IMR-90 (cell line): ENCODE results near the gene FAM53C. TPM values are rescaled to one million over a fixed set of nuclear protein-coding genes. Genes with fewer than 3 reads are reported as not detected.
A peak's percentile ranks its signal among the peaks of the same experiment; 100 is the strongest.

Experiments
- ATAC-seq: fragments of 200-7000 bp; cut with Tn5 transposase; 2 replicates; pipeline ENCODE4 v1.9.1; 2020; ENCODE audit warnings: low read depth, mild to moderate bottlenecking, moderate library complexity
- BruUV-seq: library from RNA; stranded (reverse); fragments of 400-500 nt; replicated peaks from 2 replicates; lab custom pipeline; 2021; lab: Mats Ljungman, UMichigan
- CTCF ChIA-PET: fragments of 300-600 bp; formaldehyde crosslinking; extraction: SDS; loops from one replicate; lab custom pipeline; 2021; ENCODE audit warnings: antibody characterized with exemption; lab: Yijun Ruan, JAX
- POLR2A ChIA-PET: fragments of 300-600 bp; sonication (Branson Sonifier 250); formaldehyde crosslinking; loops from one replicate; lab custom pipeline; 2022; ENCODE audit warnings: antibody characterized with exemption; ENCODE audit not compliant: unreplicated experiment; lab: Charles Lee
- DNase-seq: peaks from one replicate; pipeline ENCODE4 v3.0.0; 2013
- H2AFZ ChIP-seq: replicated peaks from 2 replicates; pipeline ENCODE3; 2013; ENCODE audit warnings: low read length, mild to moderate bottlenecking; ENCODE audit not compliant: poor library complexity
- H2AK5ac ChIP-seq: 2 replicates; pipeline ENCODE4 v1.6.1; 2013; ENCODE audit warnings: low read depth, low read length, inconsistent platforms
- H2AK9ac ChIP-seq: replicated peaks from 2 replicates; pipeline ENCODE3; 2013; ENCODE audit warnings: mild to moderate bottlenecking, low read depth, low read length, moderate library complexity; ENCODE audit not compliant: poor library complexity
- H2BK120ac ChIP-seq: 2 replicates; pipeline ENCODE4 v1.6.1; 2013; ENCODE audit warnings: low read depth, low read length, inconsistent platforms
- H2BK15ac ChIP-seq: 3 replicates; pipeline ENCODE4 v1.6.1; 2013; ENCODE audit warnings: low read depth, low read length, inconsistent platforms
- H2BK20ac ChIP-seq: 2 replicates; pipeline ENCODE4 v1.6.1; 2013; ENCODE audit warnings: low read depth, mild to moderate bottlenecking, inconsistent platforms, low read length, moderate library complexity
- H2BK5ac ChIP-seq: 2 replicates; pipeline ENCODE4 v1.6.1; 2013; ENCODE audit warnings: mild to moderate bottlenecking, low read depth, low read length, inconsistent platforms; ENCODE audit not compliant: poor library complexity, severe bottlenecking
- H3K14ac ChIP-seq: replicated peaks from 2 replicates; pipeline ENCODE4 v1.6.1; 2013; ENCODE audit warnings: low read depth, low read length, inconsistent platforms
- H3K18ac ChIP-seq: 2 replicates; pipeline ENCODE4 v1.6.1; 2013; ENCODE audit warnings: low read depth, low read length, control low read depth
- H3K23ac ChIP-seq: 2 replicates; pipeline ENCODE4 v1.6.1; 2013; ENCODE audit warnings: low read depth, low read length, inconsistent platforms
- H3K27ac ChIP-seq: 2 replicates; pipeline ENCODE4 v1.5.1; 2013; ENCODE audit warnings: mild to moderate bottlenecking, control low read depth, low read length; ENCODE audit not compliant: insufficient read depth
- H3K27me3 ChIP-seq: 2 replicates; pipeline ENCODE4 v1.6.1; 2013; ENCODE audit warnings: low read length; ENCODE audit not compliant: control insufficient read depth, insufficient read depth
- H3K36me3 ChIP-seq: 2 replicates; pipeline ENCODE4 v1.6.1; 2013; ENCODE audit warnings: low read length, mixed read lengths; ENCODE audit not compliant: control insufficient read depth, insufficient read depth
- H3K4ac ChIP-seq: 2 replicates; pipeline ENCODE4 v1.6.1; 2013; ENCODE audit warnings: low read depth, low read length, inconsistent platforms
- H3K4me1 ChIP-seq: 2 replicates; pipeline ENCODE4 v1.6.1; 2013; ENCODE audit warnings: low read length, mixed read lengths; ENCODE audit not compliant: control insufficient read depth, insufficient read depth
- H3K4me2 ChIP-seq: 2 replicates; pipeline ENCODE4 v1.6.1; 2013; ENCODE audit warnings: low read depth, mild to moderate bottlenecking, control low read depth, low read length, moderate library complexity
- H3K4me3 ChIP-seq: 2 replicates; pipeline ENCODE4 v1.5.1; 2013; ENCODE audit warnings: low read depth, mild to moderate bottlenecking, control low read depth, low read length, moderate library complexity; ENCODE audit not compliant: insufficient read depth
- H3K56ac ChIP-seq: 2 replicates; pipeline ENCODE4 v1.6.1; 2013; ENCODE audit warnings: low read length, inconsistent platforms; ENCODE audit not compliant: insufficient read depth; ENCODE audit errors: extremely low read depth
- H3K79me1 ChIP-seq, 2 experiments: 2 replicates each; pipeline ENCODE4 v1.6.1; 2013; ENCODE audit warnings: low read length in 2 of 2, inconsistent platforms in 1 of 2, low read depth in 1 of 2
- H3K9ac ChIP-seq: 2 replicates; pipeline ENCODE4 v1.6.1; 2013; ENCODE audit warnings: low read depth, low read length, control low read depth
- H3K9me1 ChIP-seq: 2 replicates; pipeline ENCODE4 v1.6.1; 2013; ENCODE audit warnings: low read length, inconsistent platforms; ENCODE audit not compliant: insufficient read depth
- H3K9me3 ChIP-seq: 2 replicates; pipeline ENCODE4 v1.6.1; 2013; ENCODE audit warnings: low read length; ENCODE audit not compliant: control insufficient read depth, insufficient read depth
- H4K20me1 ChIP-seq: 2 replicates; pipeline ENCODE4 v1.6.1; 2013; ENCODE audit warnings: low read length, inconsistent platforms; ENCODE audit not compliant: insufficient read depth
- H4K5ac ChIP-seq: 2 replicates; pipeline ENCODE4 v1.6.1; 2013; ENCODE audit warnings: mild to moderate bottlenecking, low read depth, low read length, control low read depth
- H4K8ac ChIP-seq, 2 experiments: 2 replicates each; pipeline ENCODE4 v1.6.1; 2013; ENCODE audit warnings: low read depth in 2 of 2, low read length in 2 of 2, control low read depth in 1 of 2, inconsistent platforms in 1 of 2
- H4K91ac ChIP-seq: 2 replicates; pipeline ENCODE4 v1.6.1; 2013; ENCODE audit warnings: low read depth, low read length, inconsistent platforms; ENCODE audit not compliant: insufficient read depth
- BHLHE40 ChIP-seq: fragments of 150-350 bp; IDR thresholded peaks from 2 replicates; pipeline ENCODE4 v1.6.1; 2016; ENCODE audit warnings: mild to moderate bottlenecking, low read depth, low read length
- CEBPB ChIP-seq: IDR thresholded peaks from 2 replicates; pipeline ENCODE4 v1.6.1; 2012; ENCODE audit warnings: low read depth, low read length, improper control_type of control experiment
- MAFK ChIP-seq: IDR thresholded peaks from 2 replicates; pipeline ENCODE4 v1.6.1; 2012; ENCODE audit warnings: low read depth, low read length, improper control_type of control experiment
- WGBS, 2 experiments: methylation state at CpG; one replicate each; pipeline versions ENCODE4 v1.1.5 to v1.1.7; 2013; ENCODE audit warnings: missing lambda C conversion rate in 2 of 2; ENCODE audit not compliant: insufficient read length in 1 of 2; ENCODE audit errors: extremely low coverage in 2 of 2; 5-methylcytosine and 5-hydroxymethylcytosine counted together
- dilution Hi-C: fragments of 300-500 bp; cut with HindIII; formaldehyde crosslinking; loops from one replicate; pipeline ENCODE4 v1.14.3; 2018; ENCODE audit warnings: low sequenced_read_pairs; ENCODE audit not compliant: unreplicated experiment
- in situ Hi-C: fragments of 300-500 bp; cut with MboI; formaldehyde crosslinking; loops from 3 replicates; pipeline ENCODE4 v1.14.3; 2019; ENCODE audit warnings: low sequenced_read_pairs, inconsistent platforms, mixed read lengths
- intact Hi-C: fragments of 100-400 bp; cut with micrococcal nuclease; formaldehyde crosslinking; loops from 2 replicates; pipeline ENCODE4 v1.10.0; 2022
- polyA plus RNA-seq, 3 experiments: library from polyadenylated mRNA; depleted of rRNA; stranded (reverse); fragments of >200 nt; gene quantifications; 2 replicates each; pipeline ENCODE4 v1.2.3, GENCODE V29; 2012; ENCODE audit warnings: low replicate concordance in 1 of 3
- total RNA-seq: library from RNA; depleted of rRNA; stranded (reverse); fragments of >200 nt; gene quantifications from 2 replicates; pipeline ENCODE4 v1.2.3, GENCODE V29; 2012

Gene FAM53C
- total and polyA plus RNA-seq, 2 of the 4 experiments (the other 2 are of a cell fraction) = 21.5 to 25.6 TPM

- Histone ChIP-seq H3K4ac (no peak overlapping the region), H3K9me1 (peaks cover 7% of the 10 kb centered on the region; the same call in 1 of the 2 replicates), H2AFZ (no peak overlapping the region), H4K5ac (no peak overlapping the region), H3K4me2 (no peak overlapping the region), H3K27me3 (no peaks in the 10 kb centered on the region), H3K56ac (no peak overlapping the region), H2AK9ac (no peak overlapping the region), H3K14ac (no peak overlapping the region), H4K91ac (no peak overlapping the region), H2BK15ac (no peak overlapping the region), H3K36me3 (peaks cover 18% of the 10 kb centered on the region), H3K9me3 (no peaks in the 10 kb centered on the region), H3K27ac (no peak overlapping the region), H4K20me1 (peaks cover 28% of the 10 kb centered on the region), H2BK5ac (no peak overlapping the region), H3K79me1 (peaks cover 36 to 59% of the 10 kb centered on the region in 2 experiments), H3K9ac (no peak overlapping the region), H3K18ac (no peak overlapping the region), H3K4me1 (peaks cover 4% of the 10 kb centered on the region; the same call in 1 of the 2 replicates), H4K8ac (no peak overlapping the region), H3K23ac (no peak overlapping the region), H2BK120ac (no peak overlapping the region), H3K4me3 (no peak overlapping the region), H2BK20ac (no peak overlapping the region), H2AK5ac (no peak overlapping the region)
- no TSS peak for BruUV-seq
- dilution Hi-C loops = no loop called here
- no peak for DNase-seq
- in situ Hi-C loops = no loop called here
- no CpG with 5 or more reads among the region's 2 CpGs for WGBS, 2 experiments
- no peak for TF ChIP-seq BHLHE40
- no peak for TF ChIP-seq CEBPB
- peak; percentile 39; the same call in 1 of the 2 replicates for TF ChIP-seq MAFK
- ChIA-PET POLR2A (no interaction called here), CTCF (interaction anchor here (2.5 kb wide), 1 partner anchor 20 kb away, joined by 9 read pairs; no protein-coding TSS in a partner anchor)
- intact Hi-C loops = no loop called here
- ATAC-seq = no peak
Measured at GRCh38 chr5:138371454-138371853, 33.4 kb downstream of the FAM53C start.
